HG02642 (cell line): ENCODE measurements around the gene MYO1D.

Source experiments
- ATAC-seq: cut with Tn5 transposase; IDR thresholded peaks from one replicate; pipeline ENCODE4 v1.9.1; 2021; ENCODE audit warnings: mild to moderate bottlenecking; ENCODE audit not compliant: unreplicated experiment, poor library complexity

MYO1D gene

GRCh38 chr17:32485261-32486110 lies 391.4 kb downstream of the MYO1D start:
- no peak for ATAC-seq

- no peak for ATAC-seq
Observed at GRCh38 chr17:32484628-32485027, 392.3 kb downstream of the MYO1D start.

GRCh38 chr17:32484041-32484461 lies 392.9 kb downstream of the MYO1D start:
- ATAC-seq = no peak

GRCh38 chr17:32483451-32484019 lies 393.4 kb downstream of the MYO1D start:
- ATAC-seq = no peak

GRCh38 chr17:32482568-32483320 lies 394.2 kb downstream of the MYO1D start:
- no peak for ATAC-seq

- ATAC-seq = no peak
Observed at GRCh38 chr17:32481193-32481592, 395.7 kb downstream of the MYO1D start.

GRCh38 chr17:32479074-32479617 lies 397.8 kb downstream of the MYO1D start:
- no peak for ATAC-seq

GRCh38 chr17:32477220-32477619 lies 399.7 kb downstream of the MYO1D start:
- ATAC-seq = no peak

GRCh38 chr17:32475258-32475657 lies 401.7 kb downstream of the MYO1D start:
- no peak for ATAC-seq

- ATAC-seq = no peak
Observed at GRCh38 chr17:32471652-32472051, 405.3 kb downstream of the MYO1D start.

GRCh38 chr17:32470405-32471167 lies 406.3 kb downstream of the MYO1D start:
- ATAC-seq = no peak

- no peak for ATAC-seq
Observed at GRCh38 chr17:32467949-32468348, 409.0 kb downstream of the MYO1D start.

GRCh38 chr17:32464374-32464773 lies 412.6 kb downstream of the MYO1D start:
- ATAC-seq = no peak

GRCh38 chr17:32463304-32463703 lies 413.6 kb downstream of the MYO1D start:
- ATAC-seq = no peak

- no peak for ATAC-seq
Observed at GRCh38 chr17:32461853-32462617, 414.9 kb downstream of the MYO1D start.

GRCh38 chr17:32461498-32461852 lies 415.4 kb downstream of the MYO1D start:
- no peak for ATAC-seq

GRCh38 chr17:32460054-32460453 lies 416.9 kb downstream of the MYO1D start:
- ATAC-seq = no peak

- no peak for ATAC-seq
Observed at GRCh38 chr17:32458371-32458770, 418.6 kb downstream of the MYO1D start.

- ATAC-seq = no peak
Observed at GRCh38 chr17:32453370-32453769, 423.6 kb downstream of the MYO1D start.

GRCh38 chr17:32452281-32452680 lies 424.6 kb downstream of the MYO1D start:
- ATAC-seq = no peak
